CD4-positive, alpha-beta T cell treated with Interleukin-4 for 4 hours (primary cell): Measurements from ENCODE around the gene GLRX.
A peak's percentile ranks its signal among the peaks of the same experiment; 100 is the strongest.

Experiments
- DNase-seq: peaks from one replicate; pipeline ENCODE4 v3.0.0-alpha.2; 2020

Gene GLRX

DNA sequence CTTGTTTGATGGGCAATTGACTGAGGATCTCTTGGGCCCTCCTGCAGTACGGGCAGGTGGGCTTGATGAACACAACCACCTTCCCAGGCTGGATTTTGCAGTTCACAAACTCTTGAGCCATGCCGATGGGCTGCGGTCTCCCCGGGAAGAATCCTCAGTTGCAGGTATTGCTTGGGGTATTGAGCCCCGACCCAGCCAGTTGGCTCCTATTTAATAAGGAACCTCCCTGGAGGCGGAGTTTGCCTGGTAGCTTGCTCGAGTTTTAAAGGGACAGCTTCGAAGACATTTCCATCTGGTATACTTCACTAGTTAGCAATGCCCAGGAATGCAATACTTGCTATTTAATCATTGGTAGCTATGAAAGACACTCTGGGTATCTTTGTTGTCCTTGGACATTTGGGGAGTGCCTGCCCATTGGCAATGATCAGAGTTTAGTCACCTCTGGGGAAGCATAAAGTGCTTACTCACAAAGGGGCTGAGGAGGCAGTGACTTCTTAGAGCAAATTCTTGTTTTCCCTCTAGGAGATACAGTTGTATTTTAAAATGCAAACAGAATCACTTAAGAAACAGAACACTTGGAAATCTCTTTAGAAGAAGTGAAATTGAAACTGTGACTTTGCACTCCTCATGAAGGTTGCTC is at the start of gene GLRX:
Gene GLRX (minus strand): TSS at position 185 of the 640 bp plus-strand sequence. CDS start 64 bp downstream, at position 121.
- peak; percentile 72 for DNase-seq

DNA sequence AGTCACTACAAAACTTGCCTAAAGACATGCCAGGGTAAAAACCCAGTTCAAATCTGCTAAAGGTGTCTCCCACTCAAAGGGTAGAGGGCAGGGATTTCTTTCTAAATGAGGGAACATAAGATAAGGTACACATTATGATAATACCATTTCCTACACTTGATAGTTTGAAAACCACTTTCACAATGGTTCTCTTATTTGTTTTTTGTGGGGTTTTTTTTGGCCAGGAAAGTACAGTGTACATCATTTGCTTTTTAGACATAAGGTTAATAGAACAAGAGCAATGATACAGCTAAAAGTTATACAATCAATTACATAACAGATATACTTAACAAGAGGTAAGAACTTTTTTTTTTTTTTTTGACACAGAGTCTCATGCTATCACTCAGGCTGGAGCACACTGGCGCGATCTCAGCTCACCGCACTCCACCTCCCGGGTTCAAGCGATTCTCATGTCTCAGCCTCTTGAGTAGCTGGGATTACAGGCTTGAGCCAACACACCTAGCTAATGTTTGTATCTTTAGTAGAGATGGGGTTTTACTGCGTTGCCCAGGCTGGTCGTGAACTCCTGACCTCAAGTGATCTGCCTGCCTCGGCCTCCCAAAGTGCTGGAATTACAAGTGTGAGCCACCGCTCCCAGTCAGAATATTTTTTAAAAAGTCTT is 48.8 kb upstream of the GLRX start:
- no peak for DNase-seq

GRCh38 chr5:95870105-95870672 is 47.7 kb upstream of the GLRX start:
- DNase-seq: peak; percentile 37

- peak; percentile 45 for DNase-seq
These were observed 46.8 kb upstream of the GLRX start for GRCh38 chr5:95869173-95869855.

- DNase-seq: no peak
These were observed 45.6 kb upstream of the GLRX start for GRCh38 chr5:95868136-95868535.

- DNase-seq: no peak
These were observed 44.0 kb upstream of the GLRX start for GRCh38 chr5:95866435-95867040.

- DNase-seq: no peak
These were observed 42.5 kb upstream of the GLRX start for GRCh38 chr5:95864944-95865504.

GRCh38 chr5:95864456-95864855 is 41.9 kb upstream of the GLRX start:
- DNase-seq: no peak

DNA sequence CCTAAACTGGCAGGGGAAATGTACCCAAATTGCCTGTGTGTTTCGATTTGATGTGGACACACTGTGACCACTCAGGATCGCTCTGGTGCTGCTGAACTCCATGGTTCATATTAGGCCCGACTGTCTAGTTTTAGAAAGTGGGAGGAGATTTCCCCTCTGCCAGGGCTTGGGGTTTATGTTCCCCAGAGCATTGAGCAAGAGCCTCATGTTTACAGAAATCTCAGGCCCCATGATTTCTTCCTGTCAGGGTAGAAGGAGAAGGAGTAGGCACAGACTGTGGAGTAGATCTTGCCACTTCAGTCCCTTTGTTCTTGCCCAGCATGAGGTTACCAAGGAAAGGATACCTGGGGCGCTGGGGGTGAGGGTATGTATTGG is 40.8 kb upstream of the GLRX start:
- DNase-seq: no peak

DNA sequence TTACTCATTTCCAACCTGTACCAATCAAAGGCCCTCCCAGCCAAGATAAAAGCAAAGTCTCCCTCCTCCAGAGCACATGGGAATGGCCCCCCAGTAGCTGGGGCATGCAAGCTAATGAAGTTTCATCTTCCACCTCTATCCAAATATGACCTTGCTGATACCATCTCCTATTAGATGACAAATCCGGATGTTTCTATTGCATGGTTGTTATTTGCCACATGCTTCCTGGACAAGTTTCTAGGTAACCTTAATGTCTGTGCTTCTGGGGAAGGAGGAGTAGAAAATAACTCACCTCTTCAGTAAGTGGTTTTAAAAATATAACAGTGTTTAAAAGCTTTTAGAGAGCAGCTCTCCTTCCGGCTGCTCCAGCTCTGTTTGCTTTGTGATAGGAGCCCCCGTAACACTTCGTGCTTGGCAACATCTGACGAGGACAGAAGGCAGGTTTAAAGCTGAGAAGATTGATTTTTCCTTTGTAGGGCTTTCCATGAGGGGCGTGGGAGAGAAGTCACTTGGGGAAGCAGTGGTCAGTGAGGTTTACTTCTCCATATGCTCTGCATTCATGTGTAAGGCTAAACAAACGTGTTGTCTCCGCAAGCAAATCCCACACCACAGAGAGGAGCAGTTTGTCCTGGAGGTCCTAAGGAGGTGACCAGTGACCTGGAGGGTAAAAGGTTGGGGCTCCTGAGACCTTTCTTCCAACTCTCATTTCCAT is 40.3 kb upstream of the GLRX start:
- DNase-seq: peak; percentile 25

DNA sequence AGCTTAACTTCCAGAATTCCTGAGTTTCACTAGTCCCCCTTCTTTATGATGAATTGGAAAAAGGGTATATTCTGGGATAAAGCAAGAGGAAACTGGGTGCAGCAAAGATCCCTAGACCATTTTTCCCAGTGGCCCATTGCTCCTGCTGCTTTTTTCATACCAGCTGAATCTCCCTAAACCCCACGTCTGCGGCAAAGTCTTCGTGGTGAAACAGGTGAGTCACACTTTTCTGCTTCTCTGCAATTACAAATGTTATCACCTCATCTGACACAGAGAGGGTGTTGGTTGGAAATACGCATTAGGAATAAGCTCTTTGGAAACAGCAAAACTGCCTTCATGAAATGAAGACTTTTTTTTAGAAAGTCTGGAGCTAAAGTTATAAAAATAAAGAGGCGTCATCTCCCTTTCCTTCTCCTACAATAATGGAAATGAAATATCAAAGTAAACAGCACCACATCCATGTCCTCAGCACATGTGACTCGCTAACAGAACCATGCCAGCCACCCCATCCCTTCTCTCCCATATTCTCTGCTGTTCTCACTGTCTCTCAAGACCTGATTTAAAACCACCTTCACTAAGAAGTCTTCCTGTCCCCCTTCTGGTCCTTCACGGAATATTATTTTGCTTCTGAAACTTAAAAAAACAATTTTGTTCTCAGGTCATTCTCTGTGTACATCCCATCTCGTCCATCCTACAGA is 39.5 kb upstream of the GLRX start:
- peak; percentile 38 for DNase-seq

DNA sequence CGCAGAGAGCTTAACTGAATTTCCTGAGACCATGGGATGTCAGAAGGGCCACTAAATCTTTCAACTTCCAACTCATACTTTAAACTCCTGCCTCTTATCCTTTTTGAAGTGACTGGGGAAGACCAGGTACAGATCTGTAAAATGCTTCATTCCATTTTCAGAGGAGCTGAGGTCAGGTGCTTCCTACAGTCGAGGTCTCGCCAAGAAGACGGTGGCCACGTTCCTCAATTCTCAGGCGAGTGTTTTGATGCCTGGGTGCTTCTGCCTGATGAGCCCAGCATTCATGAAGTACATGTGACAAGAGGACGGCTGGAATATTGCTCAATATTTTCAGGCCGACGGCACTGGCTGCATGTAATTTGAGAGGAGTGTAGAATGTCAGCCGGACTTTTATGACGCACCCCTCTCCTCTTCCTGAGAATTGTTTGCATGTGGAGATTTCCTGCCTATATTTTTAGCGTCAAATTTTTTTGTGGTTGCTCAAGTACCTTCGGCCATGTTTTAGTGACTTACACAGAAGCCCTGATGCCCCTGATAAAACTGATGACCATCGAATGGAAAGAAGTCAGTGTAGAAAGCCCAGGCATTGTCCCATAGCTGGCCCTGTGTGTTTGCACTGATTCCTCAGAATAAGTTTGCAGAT is 38.8 kb upstream of the GLRX start:
- peak; percentile 27 for DNase-seq

GRCh38 chr5:95859661-95860060 is 37.1 kb upstream of the GLRX start:
- no peak for DNase-seq

DNA sequence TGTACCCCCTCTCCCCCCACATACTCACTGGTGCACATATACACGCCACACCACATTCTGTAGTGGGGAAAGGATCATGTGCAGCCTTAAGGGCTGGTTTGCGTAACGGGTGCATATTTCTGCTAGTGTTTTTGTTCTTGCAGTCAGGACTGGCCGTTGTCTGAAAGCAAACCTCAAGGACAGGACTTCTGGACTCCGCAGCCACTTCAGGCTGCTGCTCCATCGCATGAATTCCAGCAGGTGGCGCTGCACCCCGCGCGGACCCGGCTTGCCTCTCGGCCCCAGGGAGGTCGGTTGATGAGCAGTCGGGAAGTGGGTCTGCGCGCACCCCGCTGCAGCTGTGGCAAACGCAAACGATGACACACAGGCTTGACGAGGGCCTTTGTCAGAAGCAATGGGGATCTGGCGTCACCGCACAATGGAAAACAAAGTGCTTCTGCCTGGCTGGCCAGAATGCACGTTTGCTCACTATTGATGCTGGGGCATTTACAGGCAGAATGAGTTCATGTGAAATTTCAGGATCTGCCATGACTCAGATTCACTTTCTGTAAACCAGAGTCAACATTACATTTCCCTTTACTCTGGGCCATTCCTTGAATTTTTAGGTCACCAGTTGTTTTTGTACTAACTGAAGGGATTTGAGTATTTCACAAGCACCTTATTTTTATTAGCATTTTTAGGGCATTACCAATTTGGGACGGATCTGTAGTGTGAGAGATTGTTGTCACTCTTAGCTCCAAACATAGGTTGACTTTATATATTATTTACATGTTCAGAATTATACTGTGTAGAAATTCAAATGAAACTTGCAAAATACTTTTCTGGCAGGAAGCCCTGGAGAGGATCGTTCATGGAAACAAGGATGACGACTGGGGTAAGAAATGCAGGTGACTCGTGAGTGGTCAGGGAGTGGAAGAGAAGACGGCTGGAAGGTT is 36.4 kb upstream of the GLRX start:
- DNase-seq: peak; percentile 86

DNA sequence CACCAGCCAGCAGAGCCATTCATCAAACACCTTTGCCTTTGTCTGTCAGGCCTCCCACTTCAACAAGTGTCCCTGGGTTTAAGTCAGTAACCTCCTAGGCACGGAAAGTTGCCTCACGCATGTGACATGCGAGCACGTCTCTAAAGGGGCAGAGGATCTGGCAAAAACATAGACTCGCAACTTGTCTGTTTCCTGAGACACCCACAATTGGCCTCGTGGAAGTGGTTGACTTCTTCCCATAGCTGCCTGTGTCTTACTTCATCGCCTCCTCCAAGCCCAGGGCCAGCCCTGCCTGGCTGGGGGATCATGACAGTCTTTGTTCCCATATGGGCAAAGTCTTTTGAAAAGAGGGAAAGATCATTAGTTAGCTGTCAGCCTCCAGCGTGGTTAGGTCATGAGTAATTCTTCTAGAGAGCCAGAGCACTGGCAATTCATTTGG is 35.5 kb upstream of the GLRX start:
- no peak for DNase-seq

GRCh38 chr5:95857185-95857945 is 34.8 kb upstream of the GLRX start:
- no peak for DNase-seq

DNA sequence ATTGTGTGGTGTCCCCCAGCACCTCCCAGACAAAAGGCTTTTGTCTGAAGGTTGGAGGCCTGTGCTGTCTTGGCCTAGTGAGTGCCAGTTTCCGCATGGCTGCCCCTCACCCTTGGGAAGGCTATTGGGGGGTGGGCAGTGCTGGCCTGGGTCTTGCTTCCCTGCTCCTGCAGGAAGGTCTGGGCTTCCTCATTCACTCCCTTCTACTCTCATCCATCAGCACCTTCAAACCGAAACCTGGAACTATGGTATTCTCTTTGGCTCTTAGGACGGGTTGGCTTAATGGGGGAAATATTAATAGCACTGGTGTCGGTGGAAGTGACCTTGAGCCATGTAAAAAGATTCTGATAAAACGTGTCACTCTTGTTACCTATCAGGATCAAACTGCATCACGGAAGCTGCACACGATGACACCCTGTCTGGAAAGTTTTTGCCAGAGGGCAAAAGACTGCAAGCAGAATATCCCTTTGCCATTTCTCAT is 34.0 kb upstream of the GLRX start:
- DNase-seq: no peak

GRCh38 chr5:95853490-95853889 is 31.0 kb upstream of the GLRX start:
- no peak for DNase-seq

GRCh38 chr5:95852567-95852966 is 30.0 kb upstream of the GLRX start:
- no peak for DNase-seq
